ENCODE measurements around the gene PLEKHF1. TPM values are rescaled to one million over a fixed set of nuclear protein-coding genes. Genes with fewer than 3 reads are reported as not detected.

Gene PLEKHF1
- total RNA-seq, 1 experiment from 2014 or later: 5.5 TPM

DNA sequence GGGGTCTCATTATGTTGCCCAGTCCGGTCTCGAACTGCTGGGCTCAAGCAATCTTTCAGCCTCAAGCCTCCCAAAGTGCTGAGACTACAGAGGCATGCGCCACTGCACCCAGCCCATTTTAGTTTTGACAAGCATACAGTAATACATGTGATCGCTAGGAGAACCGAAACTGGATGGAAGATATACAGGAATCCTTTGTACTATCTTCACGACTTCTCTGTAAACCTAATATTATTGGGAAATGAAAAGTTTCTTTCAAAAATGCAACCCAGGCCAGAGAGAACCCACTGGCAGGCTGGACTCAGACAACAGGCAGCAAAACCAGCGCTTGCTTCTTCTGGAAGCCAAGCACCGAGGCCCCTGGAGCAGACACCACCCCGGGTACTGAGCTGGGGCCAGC lies 40.4 kb downstream of the PLEKHF1 start:
- DNase-seq (ENCODE audit: low read depth, low spot score) (no peak), ATAC-seq (no peak)
- intact Hi-C loops (cut with micrococcal nuclease): no loop called here
- Histone ChIP-seq H3K9me3 (ENCODE audit: control insufficient read depth in 1 of 2, insufficient read depth in 1 of 2, low read depth in 1 of 2, low read length in 2 of 2) (no peaks in the 10 kb centered on the region), H4K20me1 (ENCODE audit: insufficient read depth) (no peaks in the 10 kb centered on the region), H3K27ac (ENCODE audit: low read depth, low read length) (no peak overlapping the region), H3K4me1 (ENCODE audit: control insufficient read depth in 1 of 2, insufficient read depth in 2 of 2, low read length in 2 of 2) (no peaks in the 10 kb centered on the region), H3K4me2 (ENCODE audit: low read length) (no peak overlapping the region), H3K9me2 (ENCODE audit: insufficient read depth) (no peaks in the 10 kb centered on the region), H3K79me2 (ENCODE audit: insufficient read depth, low read length) (0 out of 2 replicates have a peak, but pooled peaks cover 5% of the 10 kb centered on the region), H3K27me3 (ENCODE audit: insufficient read depth, low read length) (no peaks in the 10 kb centered on the region), H3K36me3 (ENCODE audit: control insufficient read depth in 1 of 2, insufficient read depth in 2 of 2, low read length in 2 of 2) (no peaks in the 10 kb centered on the region), H3K9ac (ENCODE audit: low read length) (no peak overlapping the region), H2AFZ (ENCODE audit: low read depth, low read length, poor library complexity, severe bottlenecking) (no peak overlapping the region), H3K4me3 (replicated peaks in 1 of 2; ENCODE audit: low read depth in 1 of 2, low read length in 2 of 2) (no peak overlapping the region)
- ChIA-PET POLR2A (no interaction called here), CTCF (no interaction called here), RAD21 (ENCODE audit: low non-redundant PET in 1 of 2, low total read pairs in 2 of 2, uncharacterized antibody in 2 of 2, unreplicated experiment in 2 of 2) (no interaction called here)
- BruUV-seq (replicated peaks): no TSS peak
- TF ChIP-seq FOSL1 (IDR thresholded peaks at IDR 0.05; ENCODE audit: low read depth) (no peak), TCF7L2 (IDR thresholded peaks at IDR 0.05; ENCODE audit: borderline replicate concordance, extremely low read depth, insufficient read depth, insufficient read length) (no peak), YY1 (IDR thresholded peaks at IDR 0.05; ENCODE audit: extremely low read depth, insufficient replicate concordance, low read depth, low read length) (no peak), POLR2A (IDR thresholded peaks at IDR 0.05; ENCODE audit: borderline replicate concordance, extremely low read depth, insufficient read depth, insufficient read length) (no peak), SIN3A (IDR thresholded peaks at IDR 0.05; ENCODE audit: low read depth) (no peak), CEBPB (IDR thresholded peaks at IDR 0.05; ENCODE audit: low read depth) (no peak), EGR1 (IDR thresholded peaks at IDR 0.05; ENCODE audit: low read depth) (no peak), SRF (IDR thresholded peaks at IDR 0.05; ENCODE audit: low read depth) (no peak), ZNF274 (IDR thresholded peaks at IDR 0.05; ENCODE audit: low read depth, low read length) (no peak)
- TF ChIP-seq, protein P1, sequence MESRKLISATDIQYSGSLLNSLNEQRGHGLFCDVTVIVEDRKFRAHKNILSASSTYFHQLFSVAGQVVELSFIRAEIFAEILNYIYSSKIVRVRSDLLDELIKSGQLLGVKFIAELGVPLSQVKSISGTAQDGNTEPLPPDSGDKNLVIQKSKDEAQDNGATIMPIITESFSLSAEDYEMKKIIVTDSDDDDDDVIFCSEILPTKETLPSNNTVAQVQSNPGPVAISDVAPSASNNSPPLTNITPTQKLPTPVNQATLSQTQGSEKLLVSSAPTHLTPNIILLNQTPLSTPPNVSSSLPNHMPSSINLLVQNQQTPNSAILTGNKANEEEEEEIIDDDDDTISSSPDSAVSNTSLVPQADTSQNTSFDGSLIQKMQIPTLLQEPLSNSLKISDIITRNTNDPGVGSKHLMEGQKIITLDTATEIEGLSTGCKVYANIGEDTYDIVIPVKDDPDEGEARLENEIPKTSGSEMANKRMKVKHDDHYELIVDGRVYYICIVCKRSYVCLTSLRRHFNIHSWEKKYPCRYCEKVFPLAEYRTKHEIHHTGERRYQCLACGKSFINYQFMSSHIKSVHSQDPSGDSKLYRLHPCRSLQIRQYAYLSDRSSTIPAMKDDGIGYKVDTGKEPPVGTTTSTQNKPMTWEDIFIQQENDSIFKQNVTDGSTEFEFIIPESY (IDR thresholded peaks at IDR 0.05; ENCODE audit: extremely low read depth, insufficient replicate concordance, low read length): no peak
- TF ChIP-seq, protein P2, sequence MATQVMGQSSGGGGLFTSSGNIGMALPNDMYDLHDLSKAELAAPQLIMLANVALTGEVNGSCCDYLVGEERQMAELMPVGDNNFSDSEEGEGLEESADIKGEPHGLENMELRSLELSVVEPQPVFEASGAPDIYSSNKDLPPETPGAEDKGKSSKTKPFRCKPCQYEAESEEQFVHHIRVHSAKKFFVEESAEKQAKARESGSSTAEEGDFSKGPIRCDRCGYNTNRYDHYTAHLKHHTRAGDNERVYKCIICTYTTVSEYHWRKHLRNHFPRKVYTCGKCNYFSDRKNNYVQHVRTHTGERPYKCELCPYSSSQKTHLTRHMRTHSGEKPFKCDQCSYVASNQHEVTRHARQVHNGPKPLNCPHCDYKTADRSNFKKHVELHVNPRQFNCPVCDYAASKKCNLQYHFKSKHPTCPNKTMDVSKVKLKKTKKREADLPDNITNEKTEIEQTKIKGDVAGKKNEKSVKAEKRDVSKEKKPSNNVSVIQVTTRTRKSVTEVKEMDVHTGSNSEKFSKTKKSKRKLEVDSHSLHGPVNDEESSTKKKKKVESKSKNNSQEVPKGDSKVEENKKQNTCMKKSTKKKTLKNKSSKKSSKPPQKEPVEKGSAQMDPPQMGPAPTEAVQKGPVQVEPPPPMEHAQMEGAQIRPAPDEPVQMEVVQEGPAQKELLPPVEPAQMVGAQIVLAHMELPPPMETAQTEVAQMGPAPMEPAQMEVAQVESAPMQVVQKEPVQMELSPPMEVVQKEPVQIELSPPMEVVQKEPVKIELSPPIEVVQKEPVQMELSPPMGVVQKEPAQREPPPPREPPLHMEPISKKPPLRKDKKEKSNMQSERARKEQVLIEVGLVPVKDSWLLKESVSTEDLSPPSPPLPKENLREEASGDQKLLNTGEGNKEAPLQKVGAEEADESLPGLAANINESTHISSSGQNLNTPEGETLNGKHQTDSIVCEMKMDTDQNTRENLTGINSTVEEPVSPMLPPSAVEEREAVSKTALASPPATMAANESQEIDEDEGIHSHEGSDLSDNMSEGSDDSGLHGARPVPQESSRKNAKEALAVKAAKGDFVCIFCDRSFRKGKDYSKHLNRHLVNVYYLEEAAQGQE (IDR thresholded peaks at IDR 0.05; ENCODE audit: low read depth): no peak
- TF ChIP-seq, protein P3, sequence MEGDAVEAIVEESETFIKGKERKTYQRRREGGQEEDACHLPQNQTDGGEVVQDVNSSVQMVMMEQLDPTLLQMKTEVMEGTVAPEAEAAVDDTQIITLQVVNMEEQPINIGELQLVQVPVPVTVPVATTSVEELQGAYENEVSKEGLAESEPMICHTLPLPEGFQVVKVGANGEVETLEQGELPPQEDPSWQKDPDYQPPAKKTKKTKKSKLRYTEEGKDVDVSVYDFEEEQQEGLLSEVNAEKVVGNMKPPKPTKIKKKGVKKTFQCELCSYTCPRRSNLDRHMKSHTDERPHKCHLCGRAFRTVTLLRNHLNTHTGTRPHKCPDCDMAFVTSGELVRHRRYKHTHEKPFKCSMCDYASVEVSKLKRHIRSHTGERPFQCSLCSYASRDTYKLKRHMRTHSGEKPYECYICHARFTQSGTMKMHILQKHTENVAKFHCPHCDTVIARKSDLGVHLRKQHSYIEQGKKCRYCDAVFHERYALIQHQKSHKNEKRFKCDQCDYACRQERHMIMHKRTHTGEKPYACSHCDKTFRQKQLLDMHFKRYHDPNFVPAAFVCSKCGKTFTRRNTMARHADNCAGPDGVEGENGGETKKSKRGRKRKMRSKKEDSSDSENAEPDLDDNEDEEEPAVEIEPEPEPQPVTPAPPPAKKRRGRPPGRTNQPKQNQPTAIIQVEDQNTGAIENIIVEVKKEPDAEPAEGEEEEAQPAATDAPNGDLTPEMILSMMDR (IDR thresholded peaks at IDR 0.05 in 2 of 3, conservative IDR thresholded peaks at IDR 0.05 in 1 of 3; ENCODE audit: borderline replicate concordance in 1 of 3, insufficient read depth in 1 of 3, low read depth in 2 of 3, low read length in 2 of 3): no peak
